MM.1S (cell line): Measurements from ENCODE around the gene VSIG10L.

ENCODE experiments used
- DNase-seq: peaks from one replicate; pipeline ENCODE4 v3.0.0-alpha.2; 2015
- H2AFZ ChIP-seq: fragments of 300-600 bp; sonication (generic); 2 replicates; pipeline ENCODE4 v1.6.0; 2016; ENCODE audit warnings: antibody characterized with exemption, low read length
- H3F3A ChIP-seq: fragments of 300-600 bp; sonication (generic); 2 replicates; pipeline ENCODE4 v1.6.1; 2016; ENCODE audit warnings: mild to moderate bottlenecking, antibody characterized with exemption, low read length, moderate library complexity, mixed read lengths; ENCODE audit not compliant: insufficient read depth
- H3K27ac ChIP-seq: fragments of 300-600 bp; sonication (generic); 2 replicates; pipeline ENCODE4 v1.5.1; 2016; ENCODE audit warnings: mild to moderate bottlenecking, low read length
- H3K27me3 ChIP-seq: fragments of 300-600 bp; sonication (generic); replicated peaks from 2 replicates; pipeline ENCODE4 v1.6.0; 2016; ENCODE audit warnings: low read length; ENCODE audit not compliant: insufficient read depth
- H3K36me3 ChIP-seq: fragments of 300-600 bp; sonication (generic); replicated peaks from 2 replicates; pipeline ENCODE4 v1.6.1; 2016; ENCODE audit warnings: mild to moderate bottlenecking, low read length, mixed read lengths; ENCODE audit not compliant: insufficient read depth
- H3K4me1 ChIP-seq: fragments of 300-600 bp; sonication (generic); 2 replicates; pipeline ENCODE4 v1.6.1; 2016; ENCODE audit warnings: low read length, mixed read lengths
- H3K4me2 ChIP-seq: fragments of 300-600 bp; sonication (generic); 2 replicates; pipeline ENCODE4 v1.6.0; 2016; ENCODE audit warnings: low read depth, low read length
- H3K4me3 ChIP-seq: fragments of 300-600 bp; sonication (generic); 2 replicates; pipeline ENCODE4 v1.5.1; 2016; ENCODE audit warnings: low read length, mixed read lengths
- H3K79me2 ChIP-seq: fragments of 300-600 bp; sonication (generic); 2 replicates; pipeline ENCODE4 v1.6.1; 2016; ENCODE audit warnings: mixed run types, low read length, mixed read lengths
- H3K9ac ChIP-seq: fragments of 300-600 bp; sonication (generic); 2 replicates; pipeline ENCODE4 v1.6.1; 2016; ENCODE audit warnings: low read length, mixed read lengths
- H3K9me2 ChIP-seq: fragments of 300-600 bp; sonication (generic); replicated peaks from 2 replicates; pipeline ENCODE4 v1.6.1; 2016; ENCODE audit warnings: mild to moderate bottlenecking, low read length, mixed read lengths; ENCODE audit not compliant: insufficient read depth
- H3K9me3 ChIP-seq: fragments of 300-600 bp; sonication (generic); replicated peaks from 2 replicates; pipeline ENCODE4 v1.6.1; 2016; ENCODE audit warnings: mild to moderate bottlenecking, low read length, mixed read lengths; ENCODE audit not compliant: insufficient read depth
- H4K20me1 ChIP-seq: fragments of 300-600 bp; sonication (generic); 2 replicates; pipeline ENCODE4 v1.6.1; 2016; ENCODE audit warnings: mild to moderate bottlenecking, low read length, moderate library complexity, mixed read lengths; ENCODE audit not compliant: insufficient read depth
- EZH2 ChIP-seq: fragments of 300-600 bp; sonication (generic); optimal IDR thresholded peaks from 2 replicates; pipeline ENCODE3; 2017; ENCODE audit warnings: low read depth, mild to moderate bottlenecking, antibody characterized with exemption, low read length, mixed read lengths
- EZH2phosphoT487 ChIP-seq: fragments of 300-600 bp; sonication (generic); IDR thresholded peaks from 2 replicates; pipeline ENCODE4 v1.6.1; 2018; ENCODE audit warnings: antibody characterized with exemption, low read length
- TF ChIP-seq, protein P1 (sequence below): fragments of 300-600 bp; sonication (generic); IDR thresholded peaks from 2 replicates; pipeline ENCODE4 v1.5.1; 2016; ENCODE audit warnings: antibody characterized with exemption, low read length, mixed read lengths

Gene VSIG10L

DNA sequence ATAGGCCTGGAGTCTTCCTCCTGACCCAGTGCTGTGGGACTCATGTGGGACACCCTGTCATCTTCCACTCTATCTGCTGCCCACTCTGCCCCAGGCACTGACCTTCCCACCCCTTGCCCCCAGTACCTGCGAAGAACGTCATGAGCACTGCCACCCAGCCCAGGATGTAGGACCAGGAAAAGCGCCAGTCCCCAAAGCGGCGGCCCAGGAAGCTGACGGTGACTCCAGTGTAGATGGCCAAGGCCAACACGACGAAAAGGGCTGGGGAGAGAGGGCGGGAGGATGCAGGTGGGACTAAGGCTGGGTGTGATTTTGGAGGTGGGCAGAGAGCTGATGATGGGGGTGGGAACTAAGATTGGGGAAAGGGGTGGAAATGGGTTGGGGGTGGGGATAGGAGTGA is 38.4 kb upstream of the VSIG10L start:
- Histone ChIP-seq H3K36me3 (no peaks in the 10 kb centered on the region), H3K4me2 (no peak overlapping the region), H3K27ac (no peak overlapping the region), H3K4me1 (no peaks in the 10 kb centered on the region), H3F3A (no peaks in the 10 kb centered on the region), H3K9ac (no peak overlapping the region), H3K79me2 (no peaks in the 10 kb centered on the region), H2AFZ (no peak overlapping the region), H4K20me1 (no peaks in the 10 kb centered on the region), H3K4me3 (no peak overlapping the region), H3K9me2 (no peaks in the 10 kb centered on the region), H3K27me3 (no peaks in the 10 kb centered on the region), H3K9me3 (no peaks in the 10 kb centered on the region)
- no peak for DNase-seq
- no peak for TF ChIP-seq EZH2
- TF ChIP-seq EZH2phosphoT487 = no peak
- TF ChIP-seq, protein P1, sequence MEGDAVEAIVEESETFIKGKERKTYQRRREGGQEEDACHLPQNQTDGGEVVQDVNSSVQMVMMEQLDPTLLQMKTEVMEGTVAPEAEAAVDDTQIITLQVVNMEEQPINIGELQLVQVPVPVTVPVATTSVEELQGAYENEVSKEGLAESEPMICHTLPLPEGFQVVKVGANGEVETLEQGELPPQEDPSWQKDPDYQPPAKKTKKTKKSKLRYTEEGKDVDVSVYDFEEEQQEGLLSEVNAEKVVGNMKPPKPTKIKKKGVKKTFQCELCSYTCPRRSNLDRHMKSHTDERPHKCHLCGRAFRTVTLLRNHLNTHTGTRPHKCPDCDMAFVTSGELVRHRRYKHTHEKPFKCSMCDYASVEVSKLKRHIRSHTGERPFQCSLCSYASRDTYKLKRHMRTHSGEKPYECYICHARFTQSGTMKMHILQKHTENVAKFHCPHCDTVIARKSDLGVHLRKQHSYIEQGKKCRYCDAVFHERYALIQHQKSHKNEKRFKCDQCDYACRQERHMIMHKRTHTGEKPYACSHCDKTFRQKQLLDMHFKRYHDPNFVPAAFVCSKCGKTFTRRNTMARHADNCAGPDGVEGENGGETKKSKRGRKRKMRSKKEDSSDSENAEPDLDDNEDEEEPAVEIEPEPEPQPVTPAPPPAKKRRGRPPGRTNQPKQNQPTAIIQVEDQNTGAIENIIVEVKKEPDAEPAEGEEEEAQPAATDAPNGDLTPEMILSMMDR = no peak

- H3K36me3 ChIP-seq = no peaks in the 10 kb centered on the region
- no peak overlapping the region for H3K9ac ChIP-seq
- no peak overlapping the region for H3K4me2 ChIP-seq
- H3F3A ChIP-seq = no peaks in the 10 kb centered on the region
- no peak overlapping the region for H3K27ac ChIP-seq
- no peak for DNase-seq
- no peaks in the 10 kb centered on the region for H3K27me3 ChIP-seq
- no peaks in the 10 kb centered on the region for H3K9me3 ChIP-seq
- no peaks in the 10 kb centered on the region for H4K20me1 ChIP-seq
- no peak for TF ChIP-seq EZH2phosphoT487
- TF ChIP-seq, protein P1 = no peak
- TF ChIP-seq EZH2 = no peak
- no peaks in the 10 kb centered on the region for H3K9me2 ChIP-seq
- H2AFZ ChIP-seq = no peak overlapping the region
- no peaks in the 10 kb centered on the region for H3K79me2 ChIP-seq
- H3K4me3 ChIP-seq = no peak overlapping the region
- no peaks in the 10 kb centered on the region for H3K4me1 ChIP-seq
Measured at GRCh38 chr19:51377422-51377821, 35.5 kb upstream of the VSIG10L start.

- DNase-seq = no peak
- Histone ChIP-seq H3K9ac (no peak overlapping the region), H3K36me3 (no peaks in the 10 kb centered on the region), H3K9me3 (no peaks in the 10 kb centered on the region), H2AFZ (no peak overlapping the region), H3K27ac (no peak overlapping the region), H3K27me3 (no peaks in the 10 kb centered on the region), H4K20me1 (no peaks in the 10 kb centered on the region), H3K4me2 (no peak overlapping the region), H3K9me2 (no peaks in the 10 kb centered on the region), H3F3A (no peaks in the 10 kb centered on the region), H3K4me1 (no peaks in the 10 kb centered on the region), H3K79me2 (no peaks in the 10 kb centered on the region), H3K4me3 (no peak overlapping the region)
- no peak for TF ChIP-seq EZH2
- TF ChIP-seq, protein P1 = no peak
- TF ChIP-seq EZH2phosphoT487 = no peak
Measured at GRCh38 chr19:51375504-51376221, 33.7 kb upstream of the VSIG10L start.
